Testis (tissue), 3 donors: ENCODE data around the gene PATE2. TPM values are rescaled to one million over a fixed set of nuclear protein-coding genes. Genes with fewer than 3 reads are reported as not detected.

Experiments used
- DNase-seq: peaks from one replicate; pipeline ENCODE4 v3.0.0-alpha.2; 2019
- H3K27ac ChIP-seq, 2 donors: fragments of 200-600 bp; sonication (generic); one replicate each; pipeline ENCODE4 v1.5.1; 2019
- H3K27me3 ChIP-seq: fragments of 200-600 bp; sonication (generic); one replicate; pipeline ENCODE4 v1.5.1; 2019
- H3K36me3 ChIP-seq: fragments of 200-600 bp; sonication (generic); one replicate; pipeline ENCODE4 v1.5.1; 2017; ENCODE audit warnings: low read depth; ENCODE audit errors: missing control alignments
- H3K4me1 ChIP-seq: fragments of 200-600 bp; sonication (generic); one replicate; pipeline ENCODE4 v1.5.1; 2019
- H3K4me3 ChIP-seq, 2 donors: fragments of 200-600 bp; sonication (generic); one replicate each; pipeline ENCODE4 v1.5.1; 2017 to 2019
- H3K9me3 ChIP-seq: fragments of 200-600 bp; sonication (generic); one replicate; pipeline ENCODE4 v1.5.1; 2017
- POLR2A ChIP-seq: fragments of 450-650 bp; IDR thresholded peaks from one replicate; pipeline ENCODE4 v1.6.1; 2017; ENCODE audit warnings: antibody characterized with exemption, mild to moderate bottlenecking, moderate library complexity
- WGBS, 2 donors: methylation state at CpG; one replicate each; pipeline ENCODE4 v1.1.5; 2018; 5-methylcytosine and 5-hydroxymethylcytosine counted together
- intact Hi-C: fragments of 100-400 bp; cut with DNase I; formaldehyde crosslinking; loops from one replicate; pipeline ENCODE4 v1.15.1; 2023; ENCODE audit warnings: low total_unique reads
- polyA plus RNA-seq: library from polyadenylated mRNA; stranded (reverse); fragments of 350-450 nt; fragmentation: Illumina TruSeq; extraction: RNeasy Lipid Tissue Mini Kit (QIAGEN cat#74804); gene quantifications from one replicate; pipeline ENCODE4 v1.2.3, GENCODE V29; 2014; ENCODE audit warnings: low read depth, low replicate concordance; ENCODE audit not compliant: insufficient read depth
- total RNA-seq, 2 donors: library from RNA; depleted of rRNA; stranded (reverse); fragments of >200 nt; gene quantifications; one replicate each; pipeline ENCODE4 v1.2.3, GENCODE V29; 2016
- TF ChIP-seq, protein P1 (sequence below), 3 experiments: fragments of 450-650 bp in 2 of 3; fragments of 200-600 bp in 1 of 3; sonication (generic) in 1 of 3; IDR thresholded peaks; one replicate each; pipeline ENCODE4 v1.5.1; 2016 to 2019; ENCODE audit warnings: antibody characterized with exemption in 3 of 3, mild to moderate bottlenecking in 2 of 3, moderate library complexity in 1 of 3

The PATE2 gene
- total and polyA plus RNA-seq, 3 donors from 2014 or later, result 0.76 to 1.7 (median 1.0) TPM

- DNase-seq, result no peak
- TF ChIP-seq POLR2A, result no peak
- TF ChIP-seq, protein P1, sequence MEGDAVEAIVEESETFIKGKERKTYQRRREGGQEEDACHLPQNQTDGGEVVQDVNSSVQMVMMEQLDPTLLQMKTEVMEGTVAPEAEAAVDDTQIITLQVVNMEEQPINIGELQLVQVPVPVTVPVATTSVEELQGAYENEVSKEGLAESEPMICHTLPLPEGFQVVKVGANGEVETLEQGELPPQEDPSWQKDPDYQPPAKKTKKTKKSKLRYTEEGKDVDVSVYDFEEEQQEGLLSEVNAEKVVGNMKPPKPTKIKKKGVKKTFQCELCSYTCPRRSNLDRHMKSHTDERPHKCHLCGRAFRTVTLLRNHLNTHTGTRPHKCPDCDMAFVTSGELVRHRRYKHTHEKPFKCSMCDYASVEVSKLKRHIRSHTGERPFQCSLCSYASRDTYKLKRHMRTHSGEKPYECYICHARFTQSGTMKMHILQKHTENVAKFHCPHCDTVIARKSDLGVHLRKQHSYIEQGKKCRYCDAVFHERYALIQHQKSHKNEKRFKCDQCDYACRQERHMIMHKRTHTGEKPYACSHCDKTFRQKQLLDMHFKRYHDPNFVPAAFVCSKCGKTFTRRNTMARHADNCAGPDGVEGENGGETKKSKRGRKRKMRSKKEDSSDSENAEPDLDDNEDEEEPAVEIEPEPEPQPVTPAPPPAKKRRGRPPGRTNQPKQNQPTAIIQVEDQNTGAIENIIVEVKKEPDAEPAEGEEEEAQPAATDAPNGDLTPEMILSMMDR (IDR thresholded peaks at IDR 0.05), result no peak
- Histone ChIP-seq H3K27me3 (no peaks in the 10 kb centered on the region), H3K4me3 (no peak overlapping the region), H3K9me3 (no peaks in the 10 kb centered on the region), H3K27ac (no peak overlapping the region), H3K36me3 (no peaks in the 10 kb centered on the region), H3K4me1 (no peaks in the 10 kb centered on the region)
- intact Hi-C loops, result no loop called here
Observed at GRCh38 chr11:125740617-125741016, 38.0 kb downstream of the PATE2 start.

GRCh38 chr11:125728969-125729368 is 49.7 kb downstream of the PATE2 start:
- intact Hi-C loops, result no loop called here
- 79 to 84% methylated on average over 3 of the region's 3 CpGs for WGBS, 2 donors
- H3K36me3 ChIP-seq, result no peaks in the 10 kb centered on the region
- no peak overlapping the region for H3K4me3 ChIP-seq
- H3K27ac ChIP-seq, result no peak overlapping the region
- no peak for TF ChIP-seq POLR2A
- TF ChIP-seq, protein P1 (IDR thresholded peaks at IDR 0.05), result no peak
- DNase-seq, result no peak
- no peaks in the 10 kb centered on the region for H3K9me3 ChIP-seq
- no peaks in the 10 kb centered on the region for H3K27me3 ChIP-seq
- H3K4me1 ChIP-seq, result no peaks in the 10 kb centered on the region

Other genes starting within 250 kb of the PATE2 start
- gene EI24, start 209.4 kb downstream of the PATE2 start, total RNA-seq, result 10 to 100 TPM; 35.6 to 36.8 TPM
- gene EI24, start 209.4 kb downstream of the PATE2 start, polyA plus RNA-seq, result 91.2 TPM
- gene STT3A, start 186.0 kb downstream of the PATE2 start, total RNA-seq, result 10 to 100 TPM; 83.3 to 86.0 TPM
- gene STT3A, start 186.0 kb downstream of the PATE2 start, polyA plus RNA-seq, result 147 TPM
- gene CHEK1, start 153.7 kb downstream of the PATE2 start, total RNA-seq, result 10 to 100 TPM; 11.5 to 25.1 TPM
- gene CHEK1, start 153.7 kb downstream of the PATE2 start, polyA plus RNA-seq, result 25.8 TPM
- gene ACRV1, start 98.0 kb downstream of the PATE2 start, total RNA-seq, result 10 to 100 TPM; 35.4 to 56.5 TPM
- gene ACRV1, start 98.0 kb downstream of the PATE2 start, polyA plus RNA-seq, result 175 TPM
- not detected for gene PATE1, start 32.5 kb downstream of the PATE2 start, total RNA-seq
- gene PATE1, start 32.5 kb downstream of the PATE2 start, polyA plus RNA-seq, result not detected
- gene PATE3, start 9.3 kb upstream of the PATE2 start, total RNA-seq, result not detected
- gene PATE3, start 9.3 kb upstream of the PATE2 start, polyA plus RNA-seq, result not detected
- gene PATE4, start 54.5 kb upstream of the PATE2 start, total RNA-seq, result under 1 TPM in 1 of 2 donors, not detected in 1; 0.79 TPM
- 0.73 TPM for gene PATE4, start 54.5 kb upstream of the PATE2 start, polyA plus RNA-seq
- 10 to 100 TPM; 14.7 to 26.1 TPM for gene HYLS1, start 108.8 kb upstream of the PATE2 start, total RNA-seq
- 34.2 TPM for gene HYLS1, start 108.8 kb upstream of the PATE2 start, polyA plus RNA-seq
- 1 to 10 TPM; 6.1 to 9.4 TPM for gene PUS3, start 124.4 kb upstream of the PATE2 start, total RNA-seq
- gene PUS3, start 124.4 kb upstream of the PATE2 start, polyA plus RNA-seq, result 8.4 TPM
- 10 to 100 TPM; 46.4 to 53.8 TPM for gene DDX25, start 125.7 kb upstream of the PATE2 start, total RNA-seq
- gene DDX25, start 125.7 kb upstream of the PATE2 start, polyA plus RNA-seq, result 257 TPM
- gene VSIG10L2, start 167.2 kb upstream of the PATE2 start, total RNA-seq, result not detected
- gene VSIG10L2, start 167.2 kb upstream of the PATE2 start, polyA plus RNA-seq, result not detected